Endothelial cell of umbilical vein (primary cell): ENCODE results near the gene UCK1. TPM values are rescaled to one million over a fixed set of nuclear protein-coding genes. Genes with fewer than 3 reads are reported as not detected.

ENCODE experiments used
- BruUV-seq: library from RNA; stranded (reverse); fragments of 400-500 nt; replicated peaks from 2 replicates; lab custom pipeline; 2021; lab: Mats Ljungman, UMichigan
- CTCF ChIA-PET: fragments of 300-600, 350-600 bp; sonication (Branson Sonifier 250); formaldehyde crosslinking; loops from one replicate; lab custom pipeline; 2021; ENCODE audit warnings: antibody characterized with exemption, inconsistent platforms; lab: Charles Lee
- POLR2A ChIA-PET: fragments of 300-600, 350-600 bp; sonication (Branson Sonifier 250); formaldehyde crosslinking; loops from one replicate; lab custom pipeline; 2021; ENCODE audit warnings: antibody characterized with exemption, inconsistent platforms; lab: Charles Lee
- DNase-seq: peaks from one replicate; pipeline ENCODE4 v3.0.0-alpha.2; 2011; ENCODE audit warnings: low read depth, low spot score
- FAIRE-seq: peaks from 2 replicates; lab custom pipeline; 2011; peaks lifted over from hg19 to GRCh38; lab: Jason Lieb, UNC
- H2AFZ ChIP-seq: 2 replicates; pipeline ENCODE4 v1.6.0; 2012; ENCODE audit warnings: low read depth, low read length, control low read depth, inconsistent platforms
- H3K27ac ChIP-seq: 2 replicates; pipeline ENCODE4 v1.5.1; 2011; ENCODE audit warnings: low read depth, mild to moderate bottlenecking, control low read depth, low read length, moderate library complexity; ENCODE audit not compliant: insufficient read depth
- H3K27me3 ChIP-seq, 2 experiments: 2 replicates each; pipeline versions ENCODE4 v1.6.0 to v1.6.1; 2011; ENCODE audit warnings: low read length in 2 of 2, mixed read lengths in 1 of 2; ENCODE audit not compliant: control insufficient read depth in 2 of 2, insufficient read depth in 2 of 2
- H3K36me3 ChIP-seq, 2 experiments: 2 replicates in 1 of 2; 3 replicates in 1 of 2; pipeline ENCODE4 v1.5.1; 2011; ENCODE audit warnings: low read length in 2 of 2, mild to moderate bottlenecking in 1 of 2, moderate library complexity in 1 of 2; ENCODE audit not compliant: control insufficient read depth in 2 of 2, insufficient read depth in 2 of 2; ENCODE audit errors: extremely low read depth in 1 of 2
- H3K4me1 ChIP-seq: 3 replicates; pipeline ENCODE4 v1.5.1; 2011; ENCODE audit warnings: mild to moderate bottlenecking, low read length; ENCODE audit not compliant: control insufficient read depth, insufficient read depth; ENCODE audit errors: extremely low read depth
- H3K4me2 ChIP-seq: 2 replicates; pipeline ENCODE4 v1.6.1; 2011; ENCODE audit warnings: low read length, control low read depth, mixed read lengths; ENCODE audit not compliant: insufficient read depth
- H3K4me3 ChIP-seq, 3 experiments: fragments of 200-600 bp in 1 of 3; sonication (generic), shearing (Covaris generic) in 1 of 3; replicated peaks in 1 of 3; 2 replicates each; pipeline ENCODE4 v1.5.1; 2011 to 2016; ENCODE audit warnings: control low read depth in 3 of 3, low read length in 3 of 3, mild to moderate bottlenecking in 2 of 3, inconsistent platforms in 1 of 3, low read depth in 1 of 3, moderate library complexity in 1 of 3; ENCODE audit not compliant: insufficient read depth in 1 of 3
- H3K79me2 ChIP-seq: 2 replicates; pipeline ENCODE4 v1.6.0; 2012; ENCODE audit warnings: low read length, inconsistent platforms; ENCODE audit not compliant: control insufficient read depth, insufficient read depth
- H3K9ac ChIP-seq: replicated peaks from 2 replicates; pipeline ENCODE3; 2011; ENCODE audit warnings: low read length, control low read depth; ENCODE audit not compliant: insufficient read depth; ENCODE audit errors: extremely low read depth
- H3K9me1 ChIP-seq: replicated peaks from 3 replicates; pipeline ENCODE4 v1.6.0; 2011; ENCODE audit warnings: mild to moderate bottlenecking, low read length; ENCODE audit not compliant: control insufficient read depth, insufficient read depth; ENCODE audit errors: extremely low read depth
- H3K9me3 ChIP-seq: replicated peaks from 2 replicates; pipeline ENCODE4 v1.5.1; 2012; ENCODE audit warnings: low read length, inconsistent platforms; ENCODE audit not compliant: control insufficient read depth, insufficient read depth
- H4K20me1 ChIP-seq: replicated peaks from 2 replicates; pipeline ENCODE3; 2011; ENCODE audit warnings: mild to moderate bottlenecking, low read length; ENCODE audit not compliant: control insufficient read depth, insufficient read depth; ENCODE audit errors: extremely low read depth
- EZH2 ChIP-seq: IDR thresholded peaks from 2 replicates; pipeline ENCODE4 v1.6.1; 2012; ENCODE audit warnings: borderline replicate concordance, low read depth, mild to moderate bottlenecking, moderate library complexity, low read length, inconsistent platforms; ENCODE audit not compliant: severe bottlenecking
- FOS ChIP-seq: IDR thresholded peaks from 2 replicates; pipeline ENCODE4 v1.6.1; 2011; ENCODE audit warnings: mild to moderate bottlenecking, low read length, moderate library complexity, borderline replicate concordance; ENCODE audit not compliant: insufficient read depth
- GATA2 ChIP-seq: IDR thresholded peaks from 2 replicates; pipeline ENCODE4 v1.7.0; 2011; ENCODE audit warnings: low read depth, mild to moderate bottlenecking, moderate library complexity, mixed read lengths, low read length; ENCODE audit not compliant: insufficient read length, insufficient read depth
- MYC ChIP-seq: IDR thresholded peaks from one replicate; pipeline ENCODE4 v1.6.1; 2011; ENCODE audit warnings: mild to moderate bottlenecking, low read depth, low read length
- POLR2A ChIP-seq: IDR thresholded peaks from 2 replicates; pipeline ENCODE4 v1.6.1; 2012; ENCODE audit warnings: low read depth, mild to moderate bottlenecking, control low read depth, low read length
- dilution Hi-C: fragments of 300-500 bp; cut with MboI; formaldehyde crosslinking; loops from one replicate; pipeline ENCODE4 v1.15.0; 2019; ENCODE audit warnings: low sequenced_read_pairs; ENCODE audit not compliant: extremely low pct_ligation_motif_present
- intact Hi-C: fragments of 100-400 bp; cut with micrococcal nuclease; formaldehyde crosslinking; loops from one replicate; pipeline ENCODE4 v1.10.0; 2022
- polyA plus RNA-seq, 4 experiments: library from polyadenylated mRNA; depleted of rRNA in 3 of 4; stranded (reverse) in 3 of 4; unstranded in 1 of 4; fragments of >200 nt; gene quantifications; 2 replicates each; pipeline versions ENCODE4 v1.2.1 to v1.2.3, GENCODE V29; 2011 to 2012; ENCODE audit warnings: missing spikeins in 1 of 4
- total RNA-seq: library from RNA; stranded (reverse); gene quantifications from 2 replicates; pipeline ENCODE4 v1.2.3, GENCODE V29; 2021
- TF ChIP-seq, protein P1 (sequence below), 2 donors: IDR thresholded peaks; 1 replicate in 1 of 2; 2 replicates in 1 of 2; pipeline ENCODE4 v1.5.1; 2011; ENCODE audit warnings: low read length in 2 of 2, mild to moderate bottlenecking in 2 of 2, moderate library complexity in 2 of 2, control low read depth in 1 of 2, inconsistent platforms in 1 of 2, low read depth in 1 of 2; ENCODE audit not compliant: insufficient read depth in 1 of 2; ENCODE audit errors: extremely low read depth in 1 of 2
- TF ChIP-seq, protein P2 (sequence below): IDR thresholded peaks from 2 replicates; pipeline ENCODE4 v1.6.1; 2011; ENCODE audit not compliant: insufficient read depth, insufficient read length

The UCK1 gene
- total and polyA plus RNA-seq, 2 donors (not counting 3 experiments of a cell fraction or from before 2014, with no cell fraction given): 23.6 to 30.1 TPM

DNA sequence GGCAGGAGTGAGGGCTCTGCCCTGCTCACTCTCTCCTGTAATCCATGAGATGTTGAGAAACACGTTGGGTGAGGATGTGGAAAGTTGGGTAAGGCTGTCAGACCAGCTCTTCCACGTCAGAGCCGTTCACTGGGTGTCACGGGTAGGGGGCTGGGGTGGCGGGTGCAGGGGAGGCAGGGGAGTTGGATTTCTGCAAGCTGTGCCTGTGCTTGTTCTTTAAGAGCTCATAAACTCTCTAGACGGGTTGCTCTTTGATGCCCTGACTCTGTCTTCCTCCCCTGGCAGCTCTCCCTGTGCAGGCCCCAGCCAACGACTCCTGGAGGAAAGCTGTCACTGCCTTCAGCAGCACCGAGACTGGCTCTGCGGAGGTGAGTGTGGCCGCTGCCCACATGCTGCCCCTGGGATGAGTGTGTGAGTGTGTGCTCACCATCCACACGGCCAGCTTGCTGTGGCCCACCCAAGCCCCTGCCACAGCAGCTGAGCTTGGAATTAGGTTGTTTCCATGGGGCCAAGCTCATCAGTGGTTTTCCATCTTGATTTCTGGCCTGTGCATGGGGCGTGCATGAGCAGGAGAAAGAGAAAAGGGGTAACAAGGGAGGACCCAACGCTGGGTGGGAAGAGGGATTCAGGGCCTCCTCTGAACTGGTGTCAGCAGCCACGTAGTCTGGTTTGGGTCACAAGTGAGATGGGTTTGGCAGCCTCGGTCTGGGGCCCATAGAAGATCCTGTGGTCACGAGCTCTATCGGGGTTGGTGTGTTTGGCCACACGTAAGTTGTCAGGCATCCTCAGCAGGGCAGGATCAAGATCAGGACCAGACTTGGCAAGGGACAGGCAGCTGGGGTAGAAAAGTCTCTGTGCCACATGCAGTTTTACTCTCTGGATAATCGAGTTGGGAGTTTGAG, 49.4 kb downstream of the UCK1 start:
- no TSS peak for BruUV-seq
- H2AFZ ChIP-seq: no peak overlapping the region
- CTCF ChIA-PET: interaction anchor here (1.0 to 5.7 kb wide), 2 partner anchors 114 to 132 kb away, joined by 3 to 35 read pairs; no protein-coding TSS in a partner anchor
- H3K36me3 ChIP-seq: peaks cover 41 to 82% of the 10 kb centered on the region in 2 experiments
- peaks cover 12% of the 10 kb centered on the region for H3K79me2 ChIP-seq
- POLR2A ChIA-PET: no interaction called here
- no peaks in the 10 kb centered on the region for H3K9me3 ChIP-seq
- DNase-seq (no peak), FAIRE-seq (no peak)
- H3K4me1 ChIP-seq: no peaks in the 10 kb centered on the region
- no peaks in the 10 kb centered on the region for H4K20me1 ChIP-seq
- H3K9ac ChIP-seq: no peak overlapping the region
- no peak overlapping the region for H3K4me2 ChIP-seq
- dilution Hi-C loops (no loop called here), intact Hi-C loops (no loop called here)
- H3K9me1 ChIP-seq: no peaks in the 10 kb centered on the region
- H3K4me3 ChIP-seq: no peak overlapping the region
- TF ChIP-seq GATA2 (no peak), FOS (no peak), MYC (no peak), POLR2A (no peak), EZH2 (no peak)
- TF ChIP-seq, protein P1, sequence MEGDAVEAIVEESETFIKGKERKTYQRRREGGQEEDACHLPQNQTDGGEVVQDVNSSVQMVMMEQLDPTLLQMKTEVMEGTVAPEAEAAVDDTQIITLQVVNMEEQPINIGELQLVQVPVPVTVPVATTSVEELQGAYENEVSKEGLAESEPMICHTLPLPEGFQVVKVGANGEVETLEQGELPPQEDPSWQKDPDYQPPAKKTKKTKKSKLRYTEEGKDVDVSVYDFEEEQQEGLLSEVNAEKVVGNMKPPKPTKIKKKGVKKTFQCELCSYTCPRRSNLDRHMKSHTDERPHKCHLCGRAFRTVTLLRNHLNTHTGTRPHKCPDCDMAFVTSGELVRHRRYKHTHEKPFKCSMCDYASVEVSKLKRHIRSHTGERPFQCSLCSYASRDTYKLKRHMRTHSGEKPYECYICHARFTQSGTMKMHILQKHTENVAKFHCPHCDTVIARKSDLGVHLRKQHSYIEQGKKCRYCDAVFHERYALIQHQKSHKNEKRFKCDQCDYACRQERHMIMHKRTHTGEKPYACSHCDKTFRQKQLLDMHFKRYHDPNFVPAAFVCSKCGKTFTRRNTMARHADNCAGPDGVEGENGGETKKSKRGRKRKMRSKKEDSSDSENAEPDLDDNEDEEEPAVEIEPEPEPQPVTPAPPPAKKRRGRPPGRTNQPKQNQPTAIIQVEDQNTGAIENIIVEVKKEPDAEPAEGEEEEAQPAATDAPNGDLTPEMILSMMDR (IDR thresholded peaks at IDR 0.05; ENCODE audit: extremely low read depth in 1 of 2, insufficient read depth in 1 of 2, low read depth in 1 of 2, low read length in 2 of 2): no peak
- TF ChIP-seq, protein P2, sequence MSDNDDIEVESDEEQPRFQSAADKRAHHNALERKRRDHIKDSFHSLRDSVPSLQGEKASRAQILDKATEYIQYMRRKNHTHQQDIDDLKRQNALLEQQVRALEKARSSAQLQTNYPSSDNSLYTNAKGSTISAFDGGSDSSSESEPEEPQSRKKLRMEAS: no peak
- no peaks in the 10 kb centered on the region for H3K27me3 ChIP-seq
- no peak overlapping the region for H3K27ac ChIP-seq
